ENCODE data around the gene APBB3.

Gene APBB3

DNA sequence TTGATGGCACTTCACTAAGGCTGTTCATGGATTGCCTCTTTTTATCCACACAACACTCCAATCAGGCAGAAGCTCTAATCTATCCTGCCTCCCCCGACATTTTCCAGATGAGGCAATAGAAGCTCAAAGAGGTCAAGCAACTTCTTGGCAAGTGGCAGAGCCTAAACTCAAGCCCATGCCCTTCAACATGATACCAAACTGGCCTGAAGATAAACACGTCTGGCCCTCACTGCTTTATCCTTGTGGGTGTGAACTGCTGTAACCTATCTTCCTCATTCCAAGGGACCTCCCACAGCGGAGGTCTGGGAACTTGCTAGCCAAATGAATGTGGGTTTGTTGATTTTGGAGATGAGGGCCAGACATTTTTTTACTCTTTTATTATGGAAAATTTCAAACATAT, 9.8 kb upstream of the APBB3 start:
- DNase-seq, result no peak

GRCh38 chr5:140573683-140574082, 9.3 kb upstream of the APBB3 start:
- DNase-seq, result no peak

DNA sequence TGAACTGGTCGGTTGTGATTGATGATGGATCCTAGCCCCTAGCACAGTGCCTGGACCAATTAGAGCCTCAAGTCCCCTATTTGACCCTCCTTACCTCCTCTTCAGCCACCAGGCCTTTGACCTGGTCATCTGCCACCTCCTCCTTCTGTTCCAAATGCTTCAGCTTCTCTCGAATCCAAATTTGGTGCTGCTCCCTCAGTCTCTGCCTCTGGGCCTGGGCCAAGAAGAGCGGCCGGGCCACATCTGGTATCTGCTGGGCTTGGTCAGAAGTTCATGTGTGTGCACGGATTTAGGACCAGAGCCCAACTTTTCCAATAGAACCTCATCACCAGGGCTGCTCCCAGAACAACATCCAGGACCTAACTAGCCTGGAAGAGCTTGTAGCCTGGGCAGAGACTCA, 6.7 kb upstream of the APBB3 start:
- no peak for DNase-seq

GRCh38 chr5:140570488-140570887, 6.1 kb upstream of the APBB3 start:
- DNase-seq, result no peak

- DNase-seq, result no peak
These were observed 5.7 kb upstream of the APBB3 start for GRCh38 chr5:140570058-140570457.

DNA sequence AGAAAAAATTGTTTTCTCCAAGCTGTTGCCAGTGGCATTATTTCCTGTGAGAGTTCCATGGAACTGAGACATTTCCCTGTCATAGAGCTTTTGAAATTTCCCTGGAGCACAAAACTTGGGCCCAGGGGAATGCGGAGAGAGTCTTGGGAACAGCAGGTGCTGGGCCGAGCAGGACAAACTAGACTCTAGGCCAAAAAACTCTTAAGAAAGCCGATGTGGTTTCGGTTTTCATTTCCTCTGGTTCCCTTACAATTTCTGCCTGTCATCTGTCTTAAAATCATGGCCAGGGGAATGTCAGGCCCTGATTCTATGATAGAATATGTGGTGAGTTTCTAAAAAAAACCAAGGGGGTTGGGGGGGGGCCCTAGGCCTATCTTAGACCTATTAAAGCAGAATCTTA, 4.8 kb upstream of the APBB3 start:
- no peak for DNase-seq

DNA sequence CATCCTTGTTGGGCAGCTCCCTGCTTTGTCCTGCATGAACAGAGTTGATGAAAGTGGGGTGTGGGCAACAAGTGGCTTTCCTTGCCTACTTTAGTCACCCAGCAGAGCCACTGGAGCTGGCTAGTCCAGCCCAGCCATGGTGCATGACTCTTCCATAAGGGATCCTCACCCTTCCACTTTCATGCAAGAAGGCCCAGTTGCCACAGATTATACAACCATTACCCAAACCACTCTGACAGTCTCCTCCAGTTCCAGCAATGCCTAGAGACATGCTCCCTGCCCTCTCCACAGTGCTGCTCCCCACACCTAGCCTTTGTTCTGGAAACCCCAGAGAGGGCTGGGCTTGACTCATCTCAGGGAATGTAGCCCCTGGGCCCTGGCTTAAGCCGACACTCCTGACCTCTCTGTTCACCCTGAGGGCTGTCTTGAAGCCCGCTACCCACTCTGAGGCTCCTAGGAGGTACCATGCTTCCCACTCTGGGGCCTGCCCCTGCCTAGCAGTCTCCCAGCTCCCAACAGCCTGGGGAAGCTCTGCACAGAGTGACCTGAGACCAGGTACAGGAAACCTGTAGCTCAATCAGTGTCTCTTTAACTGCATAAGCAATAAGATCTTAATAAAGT, 4.2 kb upstream of the APBB3 start:
- DNase-seq, result no peak

DNA sequence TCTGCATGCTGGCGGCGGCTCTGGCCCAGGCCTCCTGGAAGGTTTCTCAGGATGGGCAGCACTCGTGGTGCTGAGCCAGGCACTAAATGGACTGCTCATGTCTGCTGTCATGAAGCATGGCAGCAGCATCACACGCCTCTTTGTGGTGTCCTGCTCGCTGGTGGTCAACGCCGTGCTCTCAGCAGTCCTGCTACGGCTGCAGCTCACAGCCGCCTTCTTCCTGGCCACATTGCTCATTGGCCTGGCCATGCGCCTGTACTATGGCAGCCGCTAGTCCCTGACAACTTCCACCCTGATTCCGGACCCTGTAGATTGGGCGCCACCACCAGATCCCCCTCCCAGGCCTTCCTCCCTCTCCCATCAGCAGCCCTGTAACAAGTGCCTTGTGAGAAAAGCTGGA, 3.5 kb upstream of the APBB3 start:
- DNase-seq, result no peak

- DNase-seq, result no peak
These were observed 2.9 kb upstream of the APBB3 start for GRCh38 chr5:140567136-140567818.

- DNase-seq, result no peak
These were observed 2.3 kb upstream of the APBB3 start for GRCh38 chr5:140566665-140567064.

DNA sequence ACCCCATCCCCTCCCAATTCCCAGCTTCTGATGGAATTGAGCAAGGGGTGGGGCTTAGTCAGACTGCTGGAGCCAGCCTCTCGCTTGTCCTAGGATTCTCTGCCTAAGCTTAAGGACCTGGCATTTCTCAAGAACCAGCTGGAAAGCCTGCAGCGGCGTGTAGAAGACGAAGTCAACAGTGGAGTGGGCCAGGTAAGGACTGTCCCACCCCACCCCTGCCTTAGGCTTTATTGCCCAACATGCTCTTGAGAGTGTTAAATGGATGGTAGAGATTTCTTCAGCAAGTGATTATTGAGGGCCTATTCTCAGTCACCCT, 1.3 kb upstream of the APBB3 start:
- no peak for DNase-seq

DNA sequence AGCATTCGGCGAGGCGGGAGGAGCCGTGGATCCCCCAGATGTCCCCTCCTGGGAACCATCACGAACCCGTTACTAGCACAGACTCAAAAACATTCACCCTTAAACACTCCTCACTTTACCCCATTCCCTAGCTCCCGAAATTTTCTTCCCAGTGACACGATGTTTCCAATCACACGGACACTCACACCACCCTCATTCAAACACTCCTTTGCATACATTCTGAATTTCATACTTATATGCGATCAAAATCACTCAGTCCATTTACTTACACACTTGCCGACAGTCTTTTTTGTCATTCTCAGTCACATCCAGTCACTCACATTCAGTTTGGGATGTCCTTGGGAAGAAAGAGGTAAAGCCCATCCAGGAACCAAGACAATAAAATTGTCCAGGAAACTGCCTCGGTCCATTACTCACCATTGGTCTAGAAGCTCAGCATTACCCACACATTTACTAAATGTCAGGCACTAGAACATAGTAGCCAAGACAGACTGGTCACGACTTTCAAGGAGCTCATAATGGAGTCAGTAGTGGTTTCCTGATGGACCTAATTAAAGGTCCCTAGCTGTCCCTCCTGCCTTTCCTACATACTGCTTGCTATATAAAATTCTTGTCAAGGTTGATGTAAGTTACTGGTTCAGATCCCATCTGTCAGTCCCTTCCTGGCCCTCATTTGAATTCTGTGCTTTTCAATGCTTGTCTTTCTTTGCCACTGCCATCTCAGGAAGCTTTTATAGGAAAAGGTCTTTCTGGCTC, 804 bp upstream of the APBB3 start:
- no peak for DNase-seq

DNA sequence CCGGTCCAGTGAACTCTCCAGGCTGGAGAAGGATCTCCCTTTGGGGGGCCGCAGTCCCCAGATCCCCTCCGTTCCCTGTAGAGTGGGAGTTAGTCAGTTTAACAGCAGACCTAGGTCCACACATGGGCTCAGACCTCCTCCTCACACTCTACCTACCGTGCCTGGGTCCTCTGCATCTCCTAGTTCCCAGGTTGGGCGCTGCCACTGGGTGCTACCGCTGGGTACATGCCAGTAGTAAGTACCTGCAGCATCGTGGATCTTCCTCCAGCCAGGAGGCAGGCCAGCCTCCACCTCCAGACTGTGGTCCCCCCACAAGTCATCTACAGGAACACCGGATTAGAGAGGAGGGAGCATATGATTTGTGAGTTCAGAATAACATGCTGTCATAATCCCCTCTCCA, 802 bp downstream of the APBB3 start:
- no peak for DNase-seq

DNA sequence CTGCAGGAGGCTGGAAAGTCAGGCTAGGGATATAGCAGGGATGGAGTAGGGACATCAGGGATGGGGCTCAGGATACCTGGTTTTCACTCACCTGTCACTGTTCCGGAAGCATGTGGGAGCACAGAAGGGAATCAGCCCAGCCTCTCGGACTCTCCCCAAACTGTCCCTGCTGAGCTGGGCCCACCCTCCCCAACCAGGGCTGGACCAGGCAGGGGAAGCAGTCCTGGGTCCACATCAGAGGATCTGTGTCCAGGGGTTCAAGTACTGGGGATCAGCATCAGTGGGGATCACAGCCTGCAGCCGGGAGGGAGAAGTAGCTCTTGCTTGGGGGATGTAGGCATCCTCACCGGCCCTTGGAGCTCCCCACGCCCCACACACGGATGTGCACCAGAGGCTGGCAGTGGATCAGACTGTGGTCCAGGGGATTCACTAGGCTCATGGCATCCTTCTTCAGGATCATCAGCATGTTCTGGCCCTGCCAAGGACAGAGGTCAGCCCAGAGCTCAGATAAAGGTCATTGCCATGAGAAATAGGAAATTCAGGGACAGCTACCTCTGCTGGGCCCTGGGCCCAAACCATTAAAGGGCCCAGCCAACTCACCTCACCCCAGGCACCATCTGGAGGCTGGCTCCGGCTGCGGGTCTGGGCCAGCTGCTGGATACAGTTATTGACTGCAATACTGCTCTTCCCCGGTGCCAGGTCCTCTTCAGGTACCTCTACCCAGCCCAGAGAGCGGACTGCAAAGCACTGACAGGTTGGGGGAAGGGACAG, 2.5 kb downstream of the APBB3 start:
- no peak for DNase-seq

DNA sequence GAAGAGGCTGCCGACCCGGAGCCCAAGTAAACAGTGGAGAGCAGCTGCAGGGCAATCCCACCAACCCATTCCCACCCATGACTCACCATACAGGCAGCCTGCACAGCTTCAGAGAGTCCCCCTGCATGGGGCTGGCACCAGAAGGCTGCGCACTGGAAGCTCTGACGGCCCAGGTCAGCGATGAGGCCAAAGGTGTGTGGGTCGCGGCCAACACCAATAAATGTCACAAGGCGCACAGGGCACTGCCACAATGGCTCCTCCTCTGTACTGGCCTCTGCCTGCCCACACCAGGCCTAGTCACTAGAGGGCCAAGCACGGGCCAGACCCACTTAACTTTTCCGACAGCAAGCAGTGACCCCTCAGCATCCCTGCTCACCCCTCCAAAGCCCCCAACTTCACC, 4.2 kb downstream of the APBB3 start:
- no peak for DNase-seq

- no peak for DNase-seq
These were observed 5.9 kb downstream of the APBB3 start for GRCh38 chr5:140558542-140558941.

- no peak for DNase-seq
These were observed 6.4 kb downstream of the APBB3 start for GRCh38 chr5:140557965-140558364.

DNA sequence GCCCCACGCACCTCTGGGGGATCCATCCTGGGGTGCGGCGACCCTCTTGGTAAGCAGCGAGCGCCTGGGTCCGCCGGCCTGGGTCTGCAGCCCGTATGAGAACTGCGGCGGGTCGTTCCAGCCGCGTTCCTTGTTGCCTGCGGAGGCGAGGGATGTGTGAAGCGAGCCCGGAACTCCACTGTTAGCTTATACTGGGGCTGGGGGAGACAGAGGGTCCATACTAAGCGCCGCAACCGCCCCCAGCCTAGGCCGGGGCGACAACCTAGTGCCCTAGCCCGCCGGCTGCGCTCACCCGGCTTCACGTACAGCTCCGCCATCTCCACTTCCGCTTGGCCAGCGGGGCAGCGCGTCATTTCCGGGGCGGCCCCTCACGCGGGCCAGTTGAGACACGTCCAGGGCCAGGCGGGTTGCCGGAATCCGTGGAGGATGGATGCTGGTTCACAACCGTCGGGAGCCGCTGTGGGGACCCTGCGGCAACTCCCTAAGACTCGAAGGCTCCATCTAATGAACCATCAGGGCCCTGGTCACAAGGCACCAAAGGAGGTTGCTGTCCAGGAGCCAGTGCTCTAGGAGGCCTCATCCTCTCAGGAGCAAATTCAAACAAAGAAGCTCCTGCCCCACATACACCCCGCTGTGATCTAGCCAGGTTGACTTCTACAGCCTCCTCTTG, 7.1 kb downstream of the APBB3 start, which contains the start of gene SRA1:
SRA1 (minus strand) TSS at position 338 of the 670 bp plus-strand sequence; CDS start at position 317, 21 bp downstream.
- no peak for DNase-seq

DNA sequence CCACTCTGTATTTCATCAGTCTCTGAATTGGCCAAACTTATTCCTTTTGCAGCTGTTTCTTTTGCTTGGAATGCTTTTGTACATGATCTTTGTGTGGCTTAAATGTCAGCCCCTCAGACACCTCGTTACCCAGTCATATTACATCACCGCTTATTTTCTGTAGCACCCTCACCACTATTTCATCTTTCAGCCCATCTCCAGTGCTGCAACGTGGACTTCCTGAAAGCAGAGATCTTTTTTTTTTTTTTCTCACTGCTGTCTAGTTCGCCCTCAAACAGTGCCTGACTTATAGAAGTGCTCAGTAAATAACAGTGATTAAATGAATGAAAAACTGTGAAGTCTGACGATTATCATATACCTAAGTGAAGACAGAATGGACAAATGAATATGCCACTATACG, 8.0 kb downstream of the APBB3 start:
- DNase-seq, result peak; percentile 49

DNA sequence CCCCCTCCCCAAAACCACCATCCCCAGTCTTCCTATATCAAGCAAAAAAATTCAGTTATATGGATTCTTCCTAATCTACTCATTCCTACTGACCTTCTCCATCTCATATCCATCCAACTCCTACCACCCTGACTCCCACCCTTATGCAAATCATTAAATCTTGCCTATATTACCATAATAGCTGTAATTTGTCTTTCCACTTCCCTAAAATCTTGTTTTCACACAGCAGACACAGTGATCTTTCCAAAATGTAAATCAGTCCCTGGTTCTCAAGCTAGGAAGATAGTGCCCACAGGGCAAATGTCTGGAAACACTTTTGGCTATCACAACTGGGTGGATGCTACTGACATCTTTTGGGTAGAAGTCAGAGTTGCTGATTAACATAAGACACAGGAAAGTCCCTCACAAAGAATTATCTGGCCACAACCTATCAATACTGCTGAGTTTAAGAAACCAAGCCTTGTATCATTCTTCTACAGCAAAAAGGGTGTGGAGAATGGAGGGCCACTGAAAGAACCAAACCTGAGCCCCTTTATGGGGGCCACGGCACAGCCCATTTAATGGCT, 8.6 kb downstream of the APBB3 start:
- DNase-seq, result no peak

GRCh38 chr5:140554454-140554853, 9.9 kb downstream of the APBB3 start:
- no peak for DNase-seq

GRCh38 chr5:140553657-140554056, 10.7 kb downstream of the APBB3 start:
- peak; percentile 54 for DNase-seq

GRCh38 chr5:140551872-140552271, 12.5 kb downstream of the APBB3 start:
- no peak for DNase-seq
